CD4-positive, alpha-beta T cell treated with Interleukin-21 for 1 hour (primary cell): ENCODE data around the gene ATAD3C.
"Not testable (repeated sequence)": the region's sequence is repeated elsewhere in the genome, so short reads cannot be mapped to it uniquely, and the experiment has no call there.

Experiments
- DNase-seq: peaks from one replicate; pipeline ENCODE4 v3.0.0-alpha.2; 2020

ATAD3C gene

DNA sequence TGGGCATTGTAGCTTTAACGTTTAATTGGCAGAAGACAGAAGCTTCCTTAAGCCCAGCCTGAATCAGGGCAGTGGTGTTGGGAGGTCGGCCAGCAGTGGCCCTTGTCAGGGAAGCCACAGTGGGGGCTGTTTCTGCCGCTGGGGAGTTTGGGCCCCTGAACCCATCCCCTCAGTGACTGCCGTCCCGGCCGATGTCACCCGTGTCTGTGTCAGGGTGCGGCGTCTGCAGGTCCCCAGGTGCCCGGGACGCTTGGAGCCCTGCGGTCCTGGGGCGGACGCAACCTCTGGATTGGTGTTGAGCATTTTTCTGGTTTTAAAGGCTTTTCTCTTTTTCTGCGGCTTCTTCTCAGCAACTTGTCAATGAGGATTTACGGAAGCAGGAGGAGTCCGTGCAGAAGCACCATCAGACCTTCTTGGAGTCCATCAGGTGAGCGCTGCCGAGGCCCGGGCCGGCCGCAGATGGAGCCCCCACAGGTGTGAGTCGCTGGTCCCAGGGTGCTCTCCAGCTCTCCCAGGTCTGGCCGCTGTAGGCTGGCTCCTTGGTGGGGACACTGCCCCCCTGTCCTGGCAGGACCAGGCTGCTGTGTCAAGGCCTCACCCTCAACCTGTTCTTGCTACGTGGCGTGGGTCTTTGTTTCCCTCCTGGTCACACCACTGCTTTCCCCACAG lies 2.3 kb downstream of the ATAD3C start:
- no peak for DNase-seq

DNA sequence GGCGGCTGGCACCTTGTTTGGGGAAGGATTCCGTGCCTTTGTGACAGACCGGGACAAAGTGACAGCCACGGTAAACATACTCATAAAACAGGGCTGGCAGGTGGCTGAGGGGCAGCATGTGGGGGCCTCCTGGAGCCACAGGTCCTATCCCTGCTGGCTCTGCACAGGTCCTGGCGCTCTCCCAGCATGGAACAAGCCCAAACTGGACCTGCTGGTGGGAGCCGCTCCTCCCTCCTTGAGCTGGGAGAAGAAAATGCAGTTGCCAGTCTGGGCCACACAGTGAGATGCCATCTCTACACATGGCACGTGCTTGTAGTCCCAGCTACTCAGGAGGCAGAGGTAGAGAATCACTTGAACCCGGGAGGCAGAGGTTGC lies 2.9 kb downstream of the ATAD3C start:
- DNase-seq: not testable (repeated sequence)

DNA sequence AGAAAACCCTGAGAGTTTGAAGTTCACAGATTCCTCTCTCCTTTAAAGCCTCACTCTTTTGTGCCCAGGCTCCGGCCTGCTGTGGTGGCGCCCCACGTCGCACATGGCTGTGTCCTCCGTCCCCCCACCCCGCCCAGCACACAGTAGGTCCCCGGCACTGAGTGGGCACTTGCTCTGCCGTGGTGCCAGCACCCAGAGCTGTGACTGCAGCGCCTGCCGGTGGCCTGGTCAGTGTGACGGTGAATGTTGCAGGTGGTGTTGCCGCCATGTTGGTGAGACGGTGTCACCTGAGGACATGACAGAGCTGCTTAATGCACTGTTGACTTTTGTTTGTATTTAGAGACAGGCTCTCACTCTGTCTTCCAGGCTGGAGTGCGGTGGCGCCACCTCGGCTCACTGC lies 3.4 kb downstream of the ATAD3C start:
- no peak for DNase-seq

DNA sequence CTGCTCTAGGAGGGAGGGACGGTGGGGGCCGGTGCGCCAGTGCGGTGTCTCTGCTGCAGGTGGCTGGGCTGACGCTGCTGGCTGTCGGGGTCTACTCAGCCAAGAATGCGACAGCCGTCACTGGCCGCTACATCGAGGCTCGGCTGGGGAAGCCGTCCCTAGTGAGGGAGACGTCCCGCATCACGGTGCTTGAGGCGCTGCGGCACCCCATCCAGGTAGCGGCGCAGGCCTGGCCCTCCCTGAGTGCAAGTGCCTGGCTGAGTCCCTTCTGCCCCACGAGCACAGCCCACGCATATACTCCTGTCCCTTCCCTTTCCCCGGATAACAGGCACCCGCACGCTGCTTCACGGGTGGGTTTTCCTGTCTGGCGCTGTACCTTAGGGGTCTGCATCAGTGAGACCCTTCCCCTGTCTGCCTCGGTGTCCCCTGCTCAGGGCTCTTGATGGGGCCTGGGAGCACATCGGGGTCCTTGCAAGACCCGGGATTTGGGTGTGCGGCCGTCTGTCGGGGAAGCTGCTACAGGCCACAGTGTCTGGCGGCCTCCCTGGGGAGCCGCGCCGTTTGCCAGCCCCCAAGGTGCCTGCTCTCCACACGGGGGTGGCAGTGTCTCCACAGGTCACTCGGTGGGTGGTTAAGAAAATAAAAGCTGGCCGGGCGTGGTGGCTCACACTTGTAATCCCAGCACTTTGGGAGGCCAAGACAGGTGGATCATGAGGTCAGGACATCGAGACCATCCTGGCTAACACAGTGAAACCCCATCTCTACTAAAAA lies 5.0 kb downstream of the ATAD3C start:
- not testable (repeated sequence) for DNase-seq

DNA sequence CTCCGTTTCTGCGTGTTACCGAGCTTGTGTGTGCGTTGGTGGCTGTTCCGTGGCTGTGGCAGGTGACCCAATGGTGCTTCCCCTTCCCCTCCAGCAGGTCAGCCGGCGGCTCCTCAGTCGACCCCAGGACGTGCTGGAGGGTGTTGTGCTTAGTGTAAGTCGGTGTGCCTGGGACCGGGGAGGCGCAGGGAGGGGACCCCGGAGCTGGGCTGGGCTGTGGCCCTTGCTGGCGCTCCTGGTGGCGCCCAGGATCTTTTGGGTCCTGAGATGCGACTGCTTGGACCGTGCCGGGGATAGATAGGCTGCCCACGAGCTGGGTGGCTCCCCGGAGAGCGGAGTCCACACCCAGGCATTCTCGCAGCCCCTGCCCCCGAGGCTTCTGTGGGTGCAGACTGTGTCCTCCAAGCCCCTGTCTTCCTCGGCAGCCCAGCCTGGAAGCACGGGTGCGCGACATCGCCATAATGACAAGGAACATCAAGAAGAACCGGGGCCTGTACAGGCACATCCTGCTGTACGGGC lies 5.9 kb downstream of the ATAD3C start:
- no peak for DNase-seq

DNA sequence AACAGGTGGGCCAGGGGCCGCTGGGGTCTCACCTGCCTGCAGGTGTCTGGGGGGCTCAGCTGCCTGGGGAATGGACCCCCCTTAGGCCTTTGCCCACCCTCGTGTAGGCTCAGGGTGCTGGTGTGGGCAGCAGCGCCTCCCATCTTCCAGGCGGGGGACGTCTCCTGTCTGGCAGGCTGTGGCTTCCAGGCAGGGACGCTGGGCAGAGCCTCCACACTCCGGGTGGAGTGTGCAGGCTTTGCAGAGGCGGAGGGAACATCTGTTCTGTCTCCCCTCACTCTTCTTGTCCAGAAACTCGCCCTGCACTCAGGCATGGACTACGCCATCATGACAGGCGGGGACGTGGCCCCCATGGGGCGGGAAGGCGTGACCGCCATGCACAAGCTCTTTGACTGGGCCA lies 6.4 kb downstream of the ATAD3C start:
- not testable (repeated sequence) for DNase-seq

DNA sequence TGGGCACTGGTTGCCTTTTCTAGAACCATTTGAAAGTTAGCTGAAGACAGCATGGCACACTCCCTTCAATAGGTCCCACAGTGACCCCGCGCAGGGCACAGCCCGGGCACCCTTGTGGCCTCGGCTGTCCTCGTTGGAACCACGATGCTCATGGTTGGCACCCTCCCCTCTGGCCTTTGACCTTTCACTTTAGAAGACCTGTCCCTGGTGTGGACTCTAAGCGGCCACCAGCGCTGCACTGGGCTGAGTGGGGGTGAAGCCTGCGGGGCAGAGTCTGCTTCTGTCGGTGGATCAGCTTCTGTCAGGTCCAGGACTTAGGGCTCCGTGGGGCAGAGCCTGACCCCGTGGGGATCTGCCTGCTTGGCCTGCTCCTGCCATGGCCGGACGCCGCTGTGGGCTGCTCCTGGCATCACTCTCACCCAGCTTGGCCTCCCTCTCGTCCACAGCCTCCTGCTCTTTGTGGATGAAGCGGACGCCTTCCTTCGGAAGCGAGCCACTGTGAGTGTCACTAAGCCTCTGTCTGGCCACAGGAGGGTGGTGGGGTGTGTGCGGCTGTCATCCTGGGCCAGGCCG lies 7.3 kb downstream of the ATAD3C start:
- not testable (repeated sequence) for DNase-seq

DNA sequence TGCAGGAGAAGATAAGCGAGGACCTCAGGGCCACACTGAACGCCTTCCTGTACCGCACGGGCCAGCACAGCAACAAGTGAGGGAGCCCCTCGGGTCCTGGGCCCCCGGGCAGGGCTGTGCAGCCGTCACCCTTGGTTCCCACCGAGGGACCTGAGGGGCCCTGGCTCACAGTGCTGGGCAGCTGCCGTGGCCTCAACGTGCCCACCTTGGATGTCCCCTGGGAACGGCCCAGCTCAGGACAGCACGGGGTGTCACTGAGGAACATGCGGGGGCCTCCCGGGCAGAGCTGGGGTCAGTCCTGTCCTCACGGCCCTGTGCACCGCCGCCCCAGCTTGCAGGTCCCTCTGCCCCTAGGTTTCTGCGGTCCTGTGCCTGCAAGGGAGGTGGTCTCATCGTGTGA lies 9.7 kb downstream of the ATAD3C start:
- not testable (repeated sequence) for DNase-seq

DNA sequence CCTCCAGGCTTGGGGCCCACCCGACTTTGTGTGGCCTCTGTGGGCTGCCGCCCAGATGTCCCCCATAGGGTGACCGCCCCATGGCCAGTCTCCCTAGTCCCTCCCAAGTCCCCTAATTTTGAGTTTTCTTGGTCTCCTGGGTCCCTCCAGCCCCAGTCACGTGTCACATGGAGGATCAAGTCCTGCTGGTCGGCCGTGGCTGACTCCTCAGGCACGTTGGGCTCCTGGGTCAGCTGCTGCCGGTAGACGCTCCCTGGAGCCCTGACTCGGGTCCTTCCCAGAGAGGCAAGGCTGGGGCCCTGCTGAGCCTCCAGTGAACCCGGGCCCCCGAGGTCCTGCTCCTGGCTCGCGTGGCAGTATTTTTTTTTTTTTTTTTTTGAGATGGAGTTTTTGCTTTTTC lies 10.2 kb downstream of the ATAD3C start:
- DNase-seq: not testable (repeated sequence)

DNA sequence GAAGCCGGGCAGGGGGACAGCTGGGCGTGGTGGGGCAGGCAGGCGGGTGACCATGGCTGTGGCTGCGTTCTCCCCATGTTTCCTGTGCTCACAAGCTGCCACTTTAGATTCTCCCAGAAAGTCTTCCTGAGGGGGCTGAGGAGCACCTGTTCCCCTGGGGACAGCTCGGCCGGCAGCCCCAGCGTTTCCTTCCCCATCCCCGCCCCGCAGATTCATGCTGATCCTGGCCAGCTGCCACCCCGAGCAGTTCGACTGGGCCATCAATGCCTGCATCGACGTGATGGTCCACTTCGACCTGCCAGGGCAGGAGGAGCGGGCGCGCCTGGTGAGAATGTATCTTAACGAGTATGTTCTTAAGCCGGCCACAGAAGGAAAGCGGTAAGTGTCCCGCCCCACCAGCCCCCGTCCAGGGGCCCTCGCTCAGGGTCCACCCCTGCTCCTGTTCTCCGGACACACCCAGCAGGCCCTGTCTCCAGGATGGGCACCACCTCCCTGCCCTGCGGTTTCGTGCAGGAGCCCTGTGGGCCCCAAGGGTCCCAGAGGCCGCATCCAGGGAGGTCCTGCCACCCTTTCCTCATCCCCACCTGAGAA lies 11.1 kb downstream of the ATAD3C start:
- no peak for DNase-seq

DNA sequence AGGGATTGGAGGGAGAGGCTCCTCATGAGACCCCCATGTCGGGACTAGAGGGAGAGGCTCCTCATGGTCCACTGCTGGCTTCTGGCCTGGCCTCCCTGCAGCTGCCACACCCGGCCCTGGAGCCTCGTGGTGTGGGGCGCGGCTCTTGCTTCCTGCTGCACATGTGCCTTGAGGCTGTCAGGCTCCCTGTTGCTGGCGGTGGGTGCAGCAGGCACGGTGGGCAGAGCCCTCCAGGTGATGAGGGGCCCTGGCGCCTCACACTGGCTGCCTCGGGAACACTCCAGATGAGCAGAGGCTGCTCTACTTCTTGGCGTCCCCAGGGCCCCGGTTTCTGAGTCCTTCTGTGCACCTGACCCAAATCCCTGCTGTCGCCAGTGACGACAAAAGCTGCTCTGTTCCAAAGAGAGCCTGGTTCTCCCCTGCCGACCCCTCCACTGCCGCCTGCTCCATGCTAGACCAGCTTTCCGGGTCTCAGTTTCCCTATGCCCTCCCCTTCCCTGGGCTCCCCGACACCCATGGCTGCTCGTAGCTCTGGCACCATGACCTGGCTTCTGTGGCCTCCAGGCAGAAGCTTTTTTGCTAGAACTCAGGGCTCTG lies 12.3 kb downstream of the ATAD3C start:
- DNase-seq: no peak

DNA sequence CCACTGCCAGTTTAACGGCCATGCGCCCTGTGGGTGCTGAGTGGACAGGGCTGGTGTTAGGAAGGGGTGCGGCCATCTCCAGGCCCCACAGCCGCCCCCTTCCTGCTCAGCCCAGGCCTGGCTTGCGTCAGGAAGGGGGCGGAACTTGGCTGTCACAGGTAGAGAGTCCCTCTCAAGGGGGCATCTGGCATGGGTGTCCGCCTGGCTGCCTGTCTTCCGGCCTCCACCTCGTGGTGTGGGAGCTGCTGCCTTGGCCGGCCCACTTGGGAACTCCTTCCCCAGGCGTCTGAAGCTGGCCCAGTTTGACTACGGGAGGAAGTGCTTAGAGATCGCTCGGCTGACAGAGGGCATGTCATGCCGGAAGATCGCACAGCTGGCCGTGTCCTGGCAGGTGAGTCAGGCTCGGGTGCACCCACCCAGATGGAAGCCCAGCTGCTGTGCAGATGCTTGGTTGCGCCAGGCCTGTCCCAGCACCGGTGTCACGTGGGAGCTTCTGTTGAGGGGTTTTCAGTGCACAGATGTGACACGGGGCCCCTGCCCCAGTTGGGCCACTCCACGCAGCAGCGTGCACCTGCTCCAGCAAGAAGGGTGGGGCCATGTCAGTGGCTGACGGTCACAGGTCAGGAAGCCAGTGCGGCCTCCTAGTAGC lies 13.0 kb downstream of the ATAD3C start:
- DNase-seq: peak; percentile 36

DNA sequence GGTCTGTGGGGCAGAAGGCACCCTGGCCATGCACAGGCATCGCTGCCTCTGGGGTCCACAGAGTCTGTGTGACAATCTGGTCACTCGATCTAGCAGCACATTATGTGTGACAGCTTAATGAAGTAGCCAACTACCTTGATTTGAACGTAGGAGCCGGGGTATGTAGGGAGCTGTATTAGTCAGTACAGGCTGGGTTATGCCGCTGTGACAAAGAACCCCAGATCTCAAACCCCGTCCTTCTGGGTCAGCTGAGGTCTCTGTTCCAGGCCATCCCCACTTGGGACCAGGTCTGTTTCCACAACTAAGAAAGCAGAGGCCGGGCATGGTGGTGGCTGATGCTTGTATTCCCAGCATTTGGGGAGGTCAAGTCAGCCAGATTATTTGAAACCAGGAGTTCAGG lies 13.8 kb downstream of the ATAD3C start:
- no peak for DNase-seq

DNA sequence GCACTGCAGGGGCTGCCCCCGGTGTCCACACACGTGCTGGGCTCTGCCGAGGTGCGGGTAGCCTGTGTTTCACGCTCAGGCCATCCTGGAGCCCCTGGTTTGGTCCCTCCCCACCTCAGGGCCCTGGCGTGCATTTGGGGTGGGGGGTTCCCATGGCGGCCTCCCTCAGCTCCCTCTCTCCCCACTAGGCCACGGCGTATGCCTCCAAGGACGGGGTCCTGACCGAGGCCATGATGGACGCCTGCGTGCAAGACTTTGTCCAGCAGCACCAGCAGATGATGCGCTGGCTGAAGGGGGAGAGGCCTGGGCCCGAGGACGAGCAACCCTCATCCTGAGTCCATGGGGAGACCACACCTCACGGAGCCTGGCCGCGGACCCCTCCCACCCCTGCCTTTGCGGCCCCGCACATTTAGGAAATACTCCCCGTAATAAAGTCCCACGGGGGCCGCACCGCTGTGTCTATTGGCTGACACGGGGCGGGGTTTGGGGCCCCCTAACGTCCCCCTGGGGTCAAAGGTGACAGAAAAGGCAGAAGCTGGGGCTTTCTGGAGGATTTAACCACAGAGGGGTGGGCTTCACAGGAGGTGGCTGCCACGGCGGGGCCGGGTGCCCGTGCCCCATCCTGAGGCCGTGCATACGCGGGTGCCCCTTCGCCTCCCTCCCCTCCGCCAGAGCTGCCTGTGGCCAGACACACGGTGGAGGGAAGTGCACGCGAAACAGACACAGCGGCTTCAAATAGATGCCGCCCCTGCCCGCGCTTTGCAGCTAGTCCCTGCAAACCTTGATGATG lies 18.9 kb downstream of the ATAD3C start:
- DNase-seq: not testable (repeated sequence)

DNA sequence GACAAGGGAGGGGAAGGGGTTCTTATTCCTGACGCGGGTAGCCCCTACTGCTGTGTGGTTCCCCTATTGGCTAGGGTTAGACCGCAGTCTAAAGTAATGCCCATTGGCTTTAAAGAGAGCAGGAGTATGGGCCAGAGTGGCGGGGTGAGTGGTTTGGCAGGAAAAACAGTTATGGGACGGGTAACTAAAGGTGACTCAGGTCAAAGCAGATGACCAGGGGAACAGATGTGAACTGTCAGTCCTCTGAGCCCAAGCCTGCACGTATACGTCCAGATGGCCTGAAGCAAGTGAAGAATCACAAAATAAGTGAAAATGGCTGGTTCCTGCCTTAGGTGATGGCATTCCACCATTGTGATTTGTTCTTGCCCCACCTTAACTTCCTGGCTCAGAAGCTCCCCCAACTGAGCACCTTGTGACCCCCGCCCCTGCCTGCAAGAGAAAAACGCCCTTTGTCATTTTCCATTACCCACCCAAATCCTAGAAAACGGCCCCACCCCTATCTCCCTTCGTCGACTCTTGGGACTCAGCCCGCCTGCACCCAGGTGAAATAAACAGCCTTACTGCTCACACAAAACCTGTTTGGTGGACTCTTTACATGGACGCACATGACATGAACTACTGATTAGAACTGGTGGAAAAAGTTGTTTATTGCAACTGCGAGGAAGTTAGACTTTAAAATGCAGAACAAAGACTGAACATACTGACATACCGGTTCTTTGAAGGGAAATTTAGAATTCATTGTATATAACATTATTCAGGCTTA lies 21.3 kb downstream of the ATAD3C start:
- peak; percentile 20 for DNase-seq

DNA sequence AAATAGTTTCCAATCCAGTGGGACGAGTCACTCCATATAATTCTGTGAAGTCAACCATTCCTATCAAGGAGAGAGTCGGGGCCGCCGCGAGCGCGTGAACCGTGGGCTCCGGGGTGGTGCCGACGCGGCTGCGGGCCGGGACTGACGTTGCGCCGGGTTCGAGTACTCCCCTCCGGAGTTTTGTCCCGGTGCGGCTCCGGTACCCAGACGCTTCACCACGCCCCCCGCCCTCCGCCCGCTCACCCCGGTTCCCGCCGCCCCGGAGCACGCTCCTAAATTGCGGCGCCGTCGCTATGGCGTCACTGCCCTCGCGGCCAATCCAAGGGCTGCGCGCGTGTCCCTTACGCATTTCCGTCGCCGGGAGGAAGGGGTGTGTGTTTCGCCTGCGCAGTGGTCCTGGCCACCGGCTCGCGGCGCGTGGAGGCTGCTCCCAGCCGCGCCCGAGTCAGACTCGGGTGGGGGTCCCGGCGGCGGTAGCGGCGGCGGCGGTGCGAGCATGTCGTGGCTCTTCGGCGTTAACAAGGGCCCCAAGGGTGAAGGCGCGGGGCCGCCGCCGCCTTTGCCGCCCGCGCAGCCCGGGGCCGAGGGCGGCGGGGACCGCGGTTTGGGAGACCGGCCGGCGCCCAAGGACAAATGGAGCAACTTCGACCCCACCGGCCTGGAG lies 22.0 kb downstream of the ATAD3C start, which contains the start of gene ATAD3B:
TSS of gene ATAD3B (plus strand) at position 377 of the 664 bp plus-strand sequence. CDS start at position 497, 120 bp downstream.
- peak; percentile 93 for DNase-seq

DNA sequence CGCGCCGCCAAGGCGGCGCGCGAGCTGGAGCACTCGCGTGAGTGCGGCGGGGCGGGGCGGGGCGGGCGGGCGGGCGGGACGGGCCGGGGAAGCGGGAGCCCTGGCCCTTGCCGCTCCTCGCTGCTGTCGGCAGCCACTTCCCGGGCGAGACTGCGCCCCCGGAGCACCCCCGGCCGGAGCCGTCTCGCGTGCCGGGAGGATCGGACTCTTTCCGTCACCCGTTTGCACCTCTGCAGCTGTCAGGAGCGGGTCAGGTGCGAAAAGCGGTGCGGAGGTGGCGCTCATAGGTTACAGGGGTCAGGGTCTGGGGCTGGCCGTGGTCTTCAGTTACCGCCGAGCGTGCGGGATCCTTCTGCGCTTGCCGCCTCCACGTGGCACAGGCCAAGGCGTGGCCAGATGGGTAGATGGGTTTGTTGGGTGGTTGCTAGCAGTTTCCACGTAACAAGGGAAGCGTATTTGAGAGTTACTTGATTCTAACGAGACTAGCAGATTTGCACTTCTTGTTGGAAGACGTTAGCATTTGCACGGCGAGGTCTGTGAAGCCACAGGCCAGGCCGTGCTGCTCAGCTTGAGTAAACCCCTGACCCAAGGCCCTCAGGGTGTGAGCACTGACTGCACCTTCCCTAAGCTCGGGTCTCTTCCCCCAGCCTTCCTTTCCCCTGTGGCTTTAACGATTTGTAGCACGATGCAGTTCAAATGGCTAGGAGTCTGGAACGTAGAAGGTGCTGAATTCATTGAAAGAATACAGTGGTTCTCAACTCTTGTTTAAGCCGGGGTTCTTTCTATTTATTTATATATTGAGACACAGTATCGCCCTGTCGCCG lies 22.8 kb downstream of the ATAD3C start:
- DNase-seq: peak; percentile 21

DNA sequence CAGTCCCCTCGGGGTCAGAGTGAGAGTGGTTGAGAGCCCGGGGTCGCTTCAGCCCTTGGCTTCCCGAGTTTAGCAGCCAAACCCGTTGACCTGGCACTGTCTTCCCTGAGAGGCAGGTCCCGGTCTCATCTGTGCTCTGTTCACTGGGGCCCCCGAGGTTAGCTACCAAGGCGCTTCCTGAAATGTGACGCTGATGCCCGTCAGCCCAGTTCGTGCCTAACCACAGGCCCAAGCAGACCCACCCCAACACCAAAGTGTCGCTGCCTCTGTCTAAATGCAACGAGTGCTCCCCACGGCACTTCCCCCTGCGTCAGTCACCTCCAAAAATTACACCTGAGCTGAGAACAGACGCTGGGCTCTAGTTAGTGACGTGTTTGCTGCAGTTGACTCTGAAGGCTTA lies 26.5 kb downstream of the ATAD3C start:
- DNase-seq: not testable (repeated sequence)

DNA sequence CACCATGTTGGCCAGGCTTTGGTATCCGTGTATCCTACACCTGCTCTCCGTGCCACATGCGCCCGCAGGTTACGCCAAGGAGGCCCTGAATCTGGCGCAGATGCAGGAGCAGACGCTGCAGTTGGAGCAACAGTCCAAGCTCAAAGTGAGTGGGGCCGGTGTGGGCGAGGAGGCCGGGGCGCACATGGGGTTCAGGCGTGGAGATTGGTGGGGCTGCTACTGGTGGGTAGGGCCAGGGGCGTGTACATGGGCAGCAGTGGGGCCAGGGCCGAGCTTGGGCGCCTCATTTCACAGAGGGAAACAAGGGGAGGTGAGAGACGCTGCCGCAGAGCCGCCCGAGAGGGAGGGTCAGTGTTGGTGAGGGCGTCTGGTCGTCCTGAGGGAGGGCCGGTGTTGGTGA lies 27.7 kb downstream of the ATAD3C start:
- no peak for DNase-seq
